ENCODE data around the gene EFCC1.

Gene EFCC1

GRCh38 chr3:129032716-129033115 is 31.6 kb downstream of the EFCC1 start:
- no peak for DNase-seq (ENCODE audit: low read depth in 2 of 2)

- no peak for DNase-seq (ENCODE audit: low read depth in 2 of 2)
Measured at GRCh38 chr3:129033151-129033550, 32.0 kb downstream of the EFCC1 start.

- no peak for DNase-seq (ENCODE audit: low read depth in 2 of 2)
Measured at GRCh38 chr3:129033633-129034321, 32.7 kb downstream of the EFCC1 start.

GRCh38 chr3:129034642-129035041 is 33.5 kb downstream of the EFCC1 start:
- no peak for DNase-seq (ENCODE audit: low read depth in 2 of 2)

- no peak for DNase-seq (ENCODE audit: low read depth in 2 of 2)
Measured at GRCh38 chr3:129035360-129036221, 34.5 kb downstream of the EFCC1 start.

- no peak for DNase-seq (ENCODE audit: low read depth in 2 of 2)
Measured at GRCh38 chr3:129036222-129037092, 35.4 kb downstream of the EFCC1 start.

GRCh38 chr3:129037093-129037419 is 36.0 kb downstream of the EFCC1 start:
- no peak for DNase-seq (ENCODE audit: low read depth in 2 of 2)

- no peak for DNase-seq (ENCODE audit: low read depth in 2 of 2)
Measured at GRCh38 chr3:129038121-129038855, 37.2 kb downstream of the EFCC1 start.

- DNase-seq (ENCODE audit: low read depth in 2 of 2): no peak
Measured at GRCh38 chr3:129039271-129040038, 38.4 kb downstream of the EFCC1 start.

- DNase-seq (ENCODE audit: low read depth in 2 of 2): no peak
Measured at GRCh38 chr3:129040039-129040336, 38.9 kb downstream of the EFCC1 start.

- no peak for DNase-seq (ENCODE audit: low read depth in 2 of 2)
Measured at GRCh38 chr3:129040579-129041300, 39.6 kb downstream of the EFCC1 start.

GRCh38 chr3:129045675-129046036 is 44.6 kb downstream of the EFCC1 start:
- DNase-seq (ENCODE audit: low read depth in 2 of 2): peak in 1 of 2 experiments; percentile 36

- no peak for DNase-seq (ENCODE audit: low read depth in 2 of 2)
Measured at GRCh38 chr3:129046037-129046731, 45.1 kb downstream of the EFCC1 start.

GRCh38 chr3:129046732-129047552 is 45.8 kb downstream of the EFCC1 start:
- DNase-seq (ENCODE audit: low read depth in 2 of 2): no peak

GRCh38 chr3:129047553-129047839 is 46.4 kb downstream of the EFCC1 start:
- no peak for DNase-seq (ENCODE audit: low read depth in 2 of 2)

GRCh38 chr3:129050556-129051295 is 49.6 kb downstream of the EFCC1 start:
- DNase-seq (ENCODE audit: low read depth in 2 of 2): no peak

- no peak for DNase-seq (ENCODE audit: low read depth in 2 of 2)
Measured at GRCh38 chr3:129051871-129052340, 50.8 kb downstream of the EFCC1 start.

- DNase-seq (ENCODE audit: low read depth in 2 of 2): no peak
Measured at GRCh38 chr3:129052675-129053074, 51.6 kb downstream of the EFCC1 start.

Data from stimulated activated CD4-positive, alpha-beta T cell treated with anti-CD3 and anti-CD28 coated beads, Interleukin-12 subunit alpha, Interleukin-12 subunit beta, amount 100 ng/mL, for 24 hours (primary cell).